HG02840 (cell line): ENCODE measurements around the gene TBXAS1.

ENCODE experiments used
- ATAC-seq: cut with Tn5 transposase; IDR thresholded peaks from one replicate; pipeline ENCODE4 v1.9.1; 2021; ENCODE audit warnings: mild to moderate bottlenecking, moderate library complexity, moderate number of reproducible peaks; ENCODE audit not compliant: unreplicated experiment, low FRiP score

TBXAS1 gene

GRCh38 chr7:139968931-139969330 lies 139.9 kb downstream of the TBXAS1 start:
- ATAC-seq: no peak

- no peak for ATAC-seq
These were observed 143.0 kb downstream of the TBXAS1 start for GRCh38 chr7:139972029-139972428.

- no peak for ATAC-seq
These were observed 144.3 kb downstream of the TBXAS1 start for GRCh38 chr7:139973101-139974050.

- ATAC-seq: no peak
These were observed 145.2 kb downstream of the TBXAS1 start for GRCh38 chr7:139974179-139974811.

GRCh38 chr7:139976055-139976837 lies 147.2 kb downstream of the TBXAS1 start:
- ATAC-seq: no peak

- no peak for ATAC-seq
These were observed 148.0 kb downstream of the TBXAS1 start for GRCh38 chr7:139976838-139977656.

- no peak for ATAC-seq
These were observed 152.4 kb downstream of the TBXAS1 start for GRCh38 chr7:139981511-139981895.

- no peak for ATAC-seq
These were observed 154.2 kb downstream of the TBXAS1 start for GRCh38 chr7:139982927-139983920.

GRCh38 chr7:139984642-139985539 lies 155.8 kb downstream of the TBXAS1 start:
- no peak for ATAC-seq

- ATAC-seq: no peak
These were observed 156.7 kb downstream of the TBXAS1 start for GRCh38 chr7:139985811-139986210.

- no peak for ATAC-seq
These were observed 158.8 kb downstream of the TBXAS1 start for GRCh38 chr7:139987691-139988516.

GRCh38 chr7:139989366-139990141 lies 160.5 kb downstream of the TBXAS1 start:
- no peak for ATAC-seq

- ATAC-seq: no peak
These were observed 161.1 kb downstream of the TBXAS1 start for GRCh38 chr7:139990142-139990535.

GRCh38 chr7:139990571-139991268 lies 161.7 kb downstream of the TBXAS1 start:
- no peak for ATAC-seq

- ATAC-seq: no peak
These were observed 162.2 kb downstream of the TBXAS1 start for GRCh38 chr7:139991269-139991666.

GRCh38 chr7:139991911-139992310 lies 162.8 kb downstream of the TBXAS1 start:
- no peak for ATAC-seq
